Right renal cortex interstitium (tissue), 3 donors: ENCODE results near the gene ZFYVE28. TPM values are rescaled to one million over a fixed set of nuclear protein-coding genes. Genes with fewer than 3 reads are reported as not detected.

Source experiments
- DNase-seq, 3 donors: peaks; one replicate each; pipeline ENCODE4 v3.0.0-alpha.2; 2013; ENCODE audit warnings: low read depth in 3 of 3, low spot score in 2 of 3
- polyA plus RNA-seq, 3 donors: library from polyadenylated mRNA; unstranded; fragments of 120-200 nt; gene quantifications; one replicate each; pipeline ENCODE4 v1.2.1, GENCODE V29; 2013; ENCODE audit not compliant: insufficient read length in 3 of 3

ZFYVE28 gene
- polyA plus RNA-seq, 3 donors: 1.7 to 1.8 (median 1.8) TPM

GRCh38 chr4:2412885-2413716, 5.3 kb downstream of the ZFYVE28 start:
- DNase-seq: no peak

- no peak for DNase-seq
These were observed 5.9 kb downstream of the ZFYVE28 start for GRCh38 chr4:2412534-2412884.

- DNase-seq: no peak
These were observed 6.5 kb downstream of the ZFYVE28 start for GRCh38 chr4:2411786-2412510.

GRCh38 chr4:2409381-2409783, 9.1 kb downstream of the ZFYVE28 start:
- no peak for DNase-seq

- no peak for DNase-seq
These were observed 9.5 kb downstream of the ZFYVE28 start for GRCh38 chr4:2408976-2409375.

GRCh38 chr4:2408401-2408958, 10.0 kb downstream of the ZFYVE28 start:
- DNase-seq: no peak

- DNase-seq: no peak
These were observed 10.5 kb downstream of the ZFYVE28 start for GRCh38 chr4:2407991-2408342.

- no peak for DNase-seq
These were observed 11.5 kb downstream of the ZFYVE28 start for GRCh38 chr4:2406920-2407319.

GRCh38 chr4:2406406-2406805, 12.0 kb downstream of the ZFYVE28 start:
- no peak for DNase-seq

GRCh38 chr4:2402941-2403340, 15.5 kb downstream of the ZFYVE28 start:
- DNase-seq: no peak

GRCh38 chr4:2402048-2402842, 16.2 kb downstream of the ZFYVE28 start:
- no peak for DNase-seq

GRCh38 chr4:2401610-2401983, 16.8 kb downstream of the ZFYVE28 start:
- no peak for DNase-seq

- no peak for DNase-seq
These were observed 17.4 kb downstream of the ZFYVE28 start for GRCh38 chr4:2400841-2401609.

GRCh38 chr4:2399631-2400190, 18.7 kb downstream of the ZFYVE28 start:
- DNase-seq: no peak

- no peak for DNase-seq
These were observed 19.2 kb downstream of the ZFYVE28 start for GRCh38 chr4:2399216-2399615.

- no peak for DNase-seq
These were observed 20.7 kb downstream of the ZFYVE28 start for GRCh38 chr4:2397596-2398379.

GRCh38 chr4:2396781-2397368, 21.6 kb downstream of the ZFYVE28 start:
- DNase-seq: no peak

- DNase-seq: no peak
These were observed 22.9 kb downstream of the ZFYVE28 start for GRCh38 chr4:2395584-2395983.

GRCh38 chr4:2395038-2395437, 23.4 kb downstream of the ZFYVE28 start:
- DNase-seq: no peak
